CD4-positive, alpha-beta T cell treated with Interleukin-1 beta for 1 hour (primary cell): ENCODE results near the gene ATP8A2.
A peak's percentile ranks its signal among the peaks of the same experiment; 100 is the strongest.

Experiments
- DNase-seq, 2 donors: peaks; one replicate each; pipeline ENCODE4 v3.0.0-alpha.2; 2020 to 2022

Gene ATP8A2

DNA sequence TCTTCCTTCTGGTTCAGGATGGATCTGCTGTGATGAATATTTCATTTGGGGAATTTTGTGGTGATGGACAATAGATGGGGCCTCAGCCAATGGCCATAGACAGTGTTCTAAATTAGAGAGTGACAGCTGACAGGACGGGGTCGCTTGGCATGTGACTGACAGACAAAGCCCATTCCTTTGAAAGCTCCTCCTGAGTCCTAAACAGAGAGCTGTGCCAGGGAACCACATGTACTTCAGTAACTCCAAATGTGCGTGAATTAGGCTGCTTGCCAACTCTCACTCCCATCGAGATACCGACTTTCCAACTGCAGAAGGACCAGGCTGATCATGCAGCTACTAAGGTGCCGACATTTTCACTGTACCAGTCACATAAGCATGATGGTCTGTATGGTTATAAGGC lies 492.3 kb downstream of the ATP8A2 start:
- no peak for DNase-seq

DNA sequence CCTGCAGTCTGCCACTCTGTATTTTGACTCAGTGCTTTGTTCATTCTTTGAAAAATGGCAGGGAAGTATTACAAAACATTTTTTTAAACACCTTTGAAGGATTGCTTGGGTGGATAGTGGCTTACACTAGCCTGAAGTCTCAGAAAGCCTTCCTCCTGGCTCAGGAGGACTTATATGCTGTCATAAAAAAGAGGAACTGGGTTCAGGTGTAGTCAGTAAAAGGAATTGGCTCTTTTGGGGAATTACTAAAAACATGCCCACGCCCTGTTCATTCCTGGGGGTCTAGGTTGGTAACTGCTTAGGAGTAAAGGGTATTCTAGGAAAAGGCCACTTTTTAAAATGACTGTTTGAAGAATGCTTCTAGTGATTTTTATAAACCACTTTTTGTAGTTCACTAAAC lies 493.2 kb downstream of the ATP8A2 start:
- no peak for DNase-seq

DNA sequence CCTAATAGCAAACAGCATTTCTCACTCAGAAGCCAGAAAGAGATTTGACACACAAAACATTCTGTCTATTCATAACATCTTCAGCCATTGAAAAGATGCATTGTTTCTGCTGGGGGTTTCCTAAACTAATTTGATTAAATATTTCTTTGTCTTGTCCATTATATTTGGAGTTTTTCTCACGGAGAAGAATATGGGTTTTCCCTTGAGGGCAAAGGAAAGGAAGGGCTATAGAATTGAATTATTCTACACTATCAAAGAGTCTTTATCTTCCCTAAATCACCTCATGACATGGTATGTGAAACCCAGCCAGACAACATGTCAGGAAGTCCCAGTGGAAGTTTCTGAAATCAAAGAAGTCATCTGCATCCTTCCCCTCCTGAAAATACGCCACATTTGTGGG lies 493.6 kb downstream of the ATP8A2 start:
- no peak for DNase-seq

DNA sequence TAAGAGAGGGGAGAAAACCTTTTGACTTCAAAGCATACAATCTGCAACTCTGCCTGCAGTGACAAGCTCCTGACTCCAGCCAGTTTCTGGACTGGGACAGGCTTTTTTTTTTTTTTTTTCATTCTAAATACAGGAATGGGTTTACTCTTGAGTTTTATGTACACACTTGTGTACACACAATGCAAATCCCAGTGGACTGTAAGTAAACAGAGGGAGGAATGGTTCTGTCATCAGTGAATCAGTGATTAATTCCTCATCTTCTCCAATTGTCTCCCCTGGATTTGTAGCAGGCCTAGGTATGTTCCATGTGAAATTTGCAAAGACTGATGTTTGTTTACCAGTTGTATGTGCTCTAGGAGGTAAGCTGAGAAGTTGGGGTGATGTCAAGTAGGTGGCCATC lies 495.3 kb downstream of the ATP8A2 start:
- no peak for DNase-seq

DNA sequence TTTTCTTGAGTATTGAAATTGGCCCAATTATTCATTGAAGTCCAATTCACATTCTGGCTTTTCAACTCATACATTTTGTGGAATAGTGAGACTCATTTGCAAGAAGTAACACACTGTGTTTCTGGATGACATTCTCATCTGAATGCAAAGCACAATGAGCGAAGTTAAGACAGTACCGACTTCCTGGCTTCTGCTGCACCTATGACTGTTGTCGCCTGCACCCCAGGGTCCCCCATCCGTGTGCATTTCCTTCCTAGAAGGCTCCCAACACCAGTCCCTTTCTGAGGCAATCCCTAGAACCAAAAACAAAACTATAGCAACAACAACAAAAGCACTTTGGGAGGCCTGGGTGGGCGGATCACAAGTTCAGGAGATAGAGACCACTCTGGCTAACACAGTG lies 496.7 kb downstream of the ATP8A2 start:
- no peak for DNase-seq

DNA sequence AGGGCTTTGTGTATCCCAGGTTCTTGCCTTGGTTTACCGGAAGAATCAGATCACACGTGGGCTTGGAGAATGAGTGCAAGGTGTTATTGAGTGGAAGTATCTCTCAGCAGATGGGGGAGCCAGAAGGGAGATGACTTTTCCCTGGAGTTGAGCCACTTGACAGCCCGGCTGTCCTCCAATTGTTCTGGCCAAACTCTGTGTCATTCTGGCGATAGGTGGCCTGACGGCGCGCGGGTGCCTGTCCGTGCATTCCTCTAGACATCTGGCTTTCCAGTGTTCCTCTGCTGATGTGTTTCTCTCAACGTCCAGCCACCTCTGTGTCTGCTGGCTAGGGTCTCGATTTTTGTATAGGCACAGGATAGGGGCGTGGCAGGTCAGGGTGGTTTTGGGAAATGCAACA lies 498.2 kb downstream of the ATP8A2 start:
- no peak for DNase-seq

DNA sequence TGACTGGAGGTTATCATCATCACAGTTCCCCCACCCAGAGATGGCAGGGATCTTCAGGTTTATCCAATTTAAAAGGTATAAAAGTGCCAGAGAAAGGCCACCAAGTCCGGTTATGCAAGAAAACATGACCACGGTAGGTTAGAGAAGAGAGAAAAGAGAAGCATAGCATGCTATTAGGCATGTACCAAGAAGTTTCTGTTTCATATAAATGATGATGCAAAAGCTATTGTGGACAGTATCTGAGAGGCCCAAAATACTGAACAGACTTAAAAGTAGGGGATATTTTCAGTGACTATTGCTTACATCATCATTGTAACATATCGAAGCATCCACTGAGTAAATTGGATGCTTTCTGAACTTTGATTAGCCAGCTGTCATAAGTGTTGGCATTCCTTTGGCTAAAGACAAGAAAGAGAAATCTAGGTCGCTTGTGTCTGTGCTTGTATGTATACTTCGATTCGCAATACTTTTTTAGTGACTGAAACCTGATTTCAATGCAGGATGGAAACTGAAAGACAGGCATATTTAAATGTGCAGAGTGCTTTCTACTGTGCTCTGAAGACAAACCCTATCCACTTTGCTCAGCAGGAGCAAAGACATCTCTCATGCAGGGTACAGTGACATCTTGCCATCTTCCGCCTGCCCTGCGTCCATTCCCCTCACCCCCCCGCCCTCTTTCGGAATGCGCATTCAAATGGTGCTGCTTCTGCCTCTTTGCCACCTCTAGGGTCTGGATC lies 499.8 kb downstream of the ATP8A2 start:
- DNase-seq = no peak

DNA sequence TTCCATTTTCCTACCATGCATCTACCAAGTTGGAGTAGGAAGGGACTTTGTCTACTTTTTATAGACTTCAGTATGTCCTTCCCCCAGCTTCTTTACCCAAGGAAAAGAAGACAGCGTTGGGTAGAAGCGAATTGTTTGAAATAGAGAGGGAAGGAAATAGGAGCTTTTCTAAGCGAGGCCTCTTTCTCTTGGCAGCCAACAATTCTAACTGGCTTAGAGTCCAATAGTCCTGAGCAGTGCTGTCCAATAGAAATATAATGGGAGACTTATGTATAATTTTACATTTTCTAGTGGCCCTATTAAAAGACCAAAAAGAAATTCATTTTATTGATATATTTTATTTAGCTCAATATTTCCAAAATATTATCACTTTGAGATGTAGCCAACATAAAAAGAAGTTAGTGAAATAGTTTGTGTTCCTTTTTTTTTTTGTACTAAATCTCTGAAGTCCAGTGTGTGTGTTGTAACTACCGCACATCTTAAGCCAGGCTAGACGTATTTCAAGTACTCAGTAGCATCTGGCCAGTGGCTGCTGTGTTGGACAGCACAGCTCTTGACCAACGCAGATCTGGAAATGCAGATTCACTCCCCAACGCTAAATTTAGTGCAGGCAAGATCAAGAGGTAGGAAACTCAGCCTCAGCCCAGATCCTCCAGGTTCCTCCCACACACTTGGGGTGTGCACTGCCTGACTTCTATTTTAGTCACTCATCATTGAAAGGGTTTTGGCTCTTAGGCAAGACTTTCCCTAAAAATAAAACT lies 500.9 kb downstream of the ATP8A2 start:
- no peak for DNase-seq

DNA sequence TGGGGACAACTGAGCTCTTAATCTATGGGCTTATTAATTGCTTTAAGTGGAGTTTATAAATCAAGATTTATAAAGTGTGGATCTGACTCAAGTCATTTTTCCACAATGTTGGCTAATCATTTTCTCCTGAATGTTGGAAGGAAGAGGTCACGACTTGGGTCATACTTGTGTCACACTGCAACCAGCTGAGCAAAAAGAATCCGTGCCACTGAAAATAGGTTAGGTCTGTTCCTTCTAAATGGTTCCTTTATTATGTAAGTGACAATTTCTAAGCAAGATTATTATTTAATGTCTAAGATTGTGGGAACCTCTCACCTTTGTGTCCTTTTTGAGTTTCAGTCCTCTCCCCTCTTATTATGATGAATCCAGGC lies 501.5 kb downstream of the ATP8A2 start:
- DNase-seq = no peak

DNA sequence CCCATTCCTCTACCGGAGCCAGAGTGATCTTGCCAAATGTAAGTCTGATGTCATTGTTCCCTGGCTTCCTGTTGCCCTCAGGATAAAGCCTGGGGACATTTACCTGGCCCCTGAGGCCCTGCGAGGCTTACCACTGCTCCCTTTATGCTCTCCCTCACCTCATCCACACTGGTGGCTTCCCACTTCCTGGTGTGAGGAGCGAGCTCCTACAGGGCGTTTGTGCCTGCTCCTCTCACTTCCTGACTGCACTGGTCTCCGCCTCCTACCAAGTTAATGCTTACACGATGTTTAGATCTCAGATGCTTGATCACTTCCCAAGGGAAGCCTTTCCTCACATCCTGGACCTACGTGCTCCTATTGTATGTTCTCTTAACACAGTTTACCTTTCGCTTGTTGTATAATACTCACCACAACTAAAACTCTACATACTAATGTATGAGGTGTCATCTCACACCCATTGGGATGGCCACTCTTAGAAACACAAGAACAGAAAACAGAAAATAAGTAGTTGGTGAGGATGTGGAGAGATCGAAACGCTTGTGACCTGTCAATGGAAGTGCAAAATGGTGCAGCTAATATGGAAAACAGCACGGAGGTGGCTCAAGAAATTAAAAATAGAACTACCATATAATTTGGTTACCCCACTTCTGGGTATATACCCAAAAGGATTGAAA lies 502.4 kb downstream of the ATP8A2 start:
- DNase-seq = no peak

DNA sequence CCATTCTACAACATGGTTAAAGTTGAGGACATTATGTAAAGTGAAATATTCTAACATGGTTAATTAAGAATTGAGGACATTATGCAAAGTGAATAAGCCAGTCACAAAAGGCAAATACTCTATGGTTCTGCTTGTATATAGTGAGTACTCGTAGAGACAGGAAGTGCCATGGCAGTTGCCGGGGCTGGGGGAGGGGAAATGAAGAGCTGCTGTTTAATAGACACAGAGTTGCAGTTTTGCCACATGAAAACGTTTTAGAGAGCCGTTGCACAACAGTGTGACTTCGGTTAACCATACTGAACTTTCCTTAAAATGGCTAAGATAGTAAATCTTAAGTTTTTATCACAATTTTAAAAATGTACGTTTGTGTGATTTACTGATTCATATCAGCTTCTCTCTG lies 503.1 kb downstream of the ATP8A2 start:
- DNase-seq = peak; percentile 67

DNA sequence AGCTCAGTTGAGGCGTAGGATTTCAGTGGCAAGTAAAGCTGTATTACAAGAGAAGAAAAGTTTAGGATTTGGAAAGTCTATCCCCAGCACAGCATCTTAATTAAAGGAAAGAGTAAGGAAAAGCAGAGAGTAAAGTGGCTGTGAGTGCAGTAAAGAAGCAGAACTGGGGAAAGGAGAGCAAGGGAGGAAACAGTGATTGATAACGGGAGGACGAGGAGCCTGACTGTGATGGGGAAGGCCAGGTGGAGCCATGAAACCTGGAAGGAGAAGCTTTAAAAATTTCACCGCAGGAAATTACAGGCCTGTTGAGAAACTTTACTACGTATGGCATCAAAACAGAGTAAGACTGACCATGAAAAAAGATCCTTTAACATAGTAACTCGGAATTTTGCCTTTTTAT lies 504.5 kb downstream of the ATP8A2 start:
- no peak for DNase-seq

DNA sequence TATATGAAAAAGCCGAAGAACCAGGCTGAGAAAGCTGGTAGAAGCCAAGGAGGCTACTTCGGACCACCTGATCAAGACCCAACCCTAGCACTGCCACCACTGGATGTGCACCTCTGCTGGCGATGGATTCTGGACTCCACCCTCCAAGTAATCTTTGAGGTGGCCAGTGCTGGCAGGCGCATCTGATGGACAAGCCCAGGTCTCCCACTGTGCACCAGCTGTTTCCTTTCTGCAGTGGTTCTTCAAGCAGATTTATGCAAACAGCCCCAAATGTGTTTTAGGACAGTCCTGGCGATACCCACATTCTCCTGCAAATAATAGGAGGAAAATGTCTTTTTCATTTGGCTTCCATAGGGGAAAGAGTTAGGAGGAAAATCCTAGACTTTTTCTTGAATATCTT lies 507.7 kb downstream of the ATP8A2 start:
- DNase-seq = no peak

DNA sequence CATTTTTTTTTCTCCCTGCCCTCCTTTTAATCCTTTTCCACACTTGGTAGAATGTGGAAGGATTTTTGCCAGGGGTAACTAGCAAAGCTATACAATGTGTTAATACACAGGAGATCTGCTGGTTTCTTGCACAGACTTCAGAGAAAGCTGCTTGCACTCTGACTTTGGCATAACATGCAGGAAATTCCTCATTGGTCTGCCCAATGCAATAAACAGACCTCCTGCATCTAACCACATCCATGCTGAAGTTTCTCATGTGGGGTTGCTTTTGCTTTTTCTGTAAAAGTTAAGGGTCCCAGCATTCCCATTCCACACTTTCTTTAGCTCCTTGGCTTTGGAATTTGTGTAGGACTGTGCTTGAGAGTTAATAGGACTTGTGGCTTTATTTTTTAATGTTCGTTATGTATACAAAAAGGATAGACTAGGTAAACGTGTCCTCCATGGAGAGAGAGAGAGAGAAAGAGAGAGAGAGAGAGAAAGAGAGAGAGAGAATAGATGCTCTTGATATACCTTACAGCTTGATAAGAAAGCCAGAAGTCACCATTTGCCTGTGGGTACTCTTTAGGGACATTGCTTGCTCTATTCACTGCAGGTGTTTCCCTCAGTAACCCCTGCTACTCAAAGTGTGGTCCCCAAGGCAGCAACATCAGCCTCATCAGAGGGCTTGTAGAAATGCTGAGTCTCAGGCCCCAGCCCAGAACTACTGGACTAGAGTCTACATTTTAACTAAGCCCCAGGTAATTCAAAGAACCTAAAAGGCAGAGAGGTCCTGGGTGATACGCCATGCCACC lies 509.6 kb downstream of the ATP8A2 start:
- no peak for DNase-seq

DNA sequence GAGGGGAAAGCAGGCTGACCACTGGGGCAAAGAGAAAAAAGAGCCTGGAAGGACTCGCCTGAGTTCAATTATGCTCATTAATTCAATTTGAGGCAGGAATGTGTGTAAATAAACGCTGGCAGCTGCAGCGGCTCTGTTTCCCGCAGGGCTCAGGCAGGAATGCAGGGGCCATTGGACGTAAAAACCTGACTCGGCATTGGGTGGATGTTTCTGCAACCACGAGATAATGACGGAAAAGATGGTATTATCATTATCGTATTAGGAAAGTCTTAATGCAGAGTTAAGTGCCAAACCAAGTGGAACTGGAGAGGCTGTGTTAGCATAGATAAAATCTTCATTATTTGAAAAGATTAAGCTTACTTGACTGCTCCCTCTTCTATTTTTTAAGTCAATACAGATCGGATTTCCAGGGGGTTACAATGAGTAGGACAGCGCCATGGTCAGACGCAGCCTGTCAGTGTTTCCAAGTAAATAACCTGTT lies 510.2 kb downstream of the ATP8A2 start:
- DNase-seq = no peak

DNA sequence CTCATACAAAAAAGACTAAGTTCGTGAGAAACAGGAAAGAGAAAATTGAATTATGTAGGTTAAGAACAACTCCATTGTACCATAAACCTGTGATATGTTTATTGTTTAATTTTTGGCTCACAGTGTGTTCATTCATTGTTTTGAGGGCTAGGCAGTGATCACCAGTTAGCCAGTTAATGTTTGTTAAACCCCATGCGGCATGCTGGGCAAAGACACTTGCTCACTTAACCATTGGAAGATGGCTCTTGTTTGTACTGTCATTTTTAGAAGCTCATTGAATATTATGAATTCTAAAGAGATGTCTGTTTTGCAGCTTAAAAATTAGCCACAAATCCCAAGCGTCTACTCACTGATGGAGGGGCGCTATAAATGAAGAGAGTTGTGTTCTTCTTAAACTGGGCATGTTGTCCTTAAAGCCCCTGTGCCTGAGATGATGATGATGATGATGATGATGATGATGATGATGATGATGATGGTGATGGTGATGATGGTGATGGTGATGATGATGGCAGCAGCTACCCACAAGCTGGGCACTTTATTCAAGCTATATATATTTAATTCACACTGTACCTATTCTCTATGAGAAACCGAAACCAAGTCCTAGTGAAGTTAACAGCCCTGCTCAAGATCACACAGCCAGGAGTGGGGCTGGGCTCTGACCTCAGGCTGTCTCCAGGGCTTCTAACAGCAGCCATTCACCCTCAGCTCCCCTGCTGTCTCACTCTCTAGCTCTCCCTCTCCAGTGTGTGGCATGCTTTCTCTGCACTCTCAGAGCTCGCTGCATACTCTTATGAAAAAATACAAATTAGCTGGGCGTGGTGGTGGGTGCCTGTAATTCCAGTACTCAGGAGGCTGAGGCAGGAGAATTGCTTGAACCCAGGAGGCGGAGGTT lies 510.9 kb downstream of the ATP8A2 start:
- peak in 1 of 2 donors; percentile 24 for DNase-seq

DNA sequence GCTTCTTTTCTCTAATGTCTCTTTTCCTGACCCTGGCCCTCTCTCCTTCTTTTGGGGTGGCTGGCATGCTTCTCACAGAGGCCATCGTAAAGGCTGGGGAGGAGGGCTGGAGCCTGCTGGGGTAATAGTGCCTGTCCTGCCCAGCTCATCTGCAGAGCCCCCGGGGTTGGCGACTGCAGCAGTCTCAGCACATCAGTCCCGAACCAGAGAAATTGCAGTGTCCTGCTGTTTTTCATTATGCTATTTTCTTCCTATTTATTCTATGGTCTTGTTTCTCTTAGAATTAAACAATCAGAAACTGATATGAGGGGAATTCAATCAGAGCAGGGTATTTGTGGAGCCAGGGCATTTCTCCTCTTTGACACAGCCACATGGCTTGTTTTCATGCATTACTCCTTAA lies 513.6 kb downstream of the ATP8A2 start:
- no peak for DNase-seq

DNA sequence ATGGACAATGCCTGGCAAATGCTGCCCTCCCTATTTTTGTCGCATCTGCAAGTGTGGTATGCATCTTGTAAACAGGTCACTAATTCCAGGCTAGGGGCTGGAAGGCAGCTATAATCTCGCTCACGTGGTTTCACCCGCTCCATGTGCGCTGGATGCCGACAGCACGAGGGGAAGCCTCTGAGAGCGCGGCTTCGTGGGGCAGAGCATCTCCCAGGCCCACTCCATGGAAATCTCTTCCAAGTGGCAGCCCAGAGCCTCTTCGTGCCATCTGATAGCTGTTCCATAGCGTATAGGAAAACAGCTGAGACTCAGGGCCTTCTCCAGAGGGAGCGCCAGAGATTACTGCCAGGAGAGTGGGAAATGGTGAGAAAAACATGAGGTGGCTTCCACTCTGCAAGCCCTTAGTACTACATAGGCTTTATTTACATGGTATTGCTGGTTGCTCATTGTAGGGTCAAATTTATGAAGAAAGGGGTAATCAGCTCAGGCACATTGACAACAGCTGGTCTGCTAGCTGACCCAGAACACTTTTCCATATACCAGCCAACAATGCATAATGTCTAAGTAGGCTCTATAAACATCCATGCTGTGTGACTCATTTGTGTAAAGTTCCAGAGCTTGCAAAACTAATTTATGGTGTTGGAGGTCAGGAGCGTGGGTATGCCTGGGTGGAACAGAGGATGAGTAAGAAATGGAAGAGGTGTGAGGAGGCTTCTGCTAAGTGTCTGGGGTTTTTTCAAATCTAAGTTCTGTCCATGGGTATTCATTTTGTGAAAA lies 514.9 kb downstream of the ATP8A2 start:
- no peak for DNase-seq

DNA sequence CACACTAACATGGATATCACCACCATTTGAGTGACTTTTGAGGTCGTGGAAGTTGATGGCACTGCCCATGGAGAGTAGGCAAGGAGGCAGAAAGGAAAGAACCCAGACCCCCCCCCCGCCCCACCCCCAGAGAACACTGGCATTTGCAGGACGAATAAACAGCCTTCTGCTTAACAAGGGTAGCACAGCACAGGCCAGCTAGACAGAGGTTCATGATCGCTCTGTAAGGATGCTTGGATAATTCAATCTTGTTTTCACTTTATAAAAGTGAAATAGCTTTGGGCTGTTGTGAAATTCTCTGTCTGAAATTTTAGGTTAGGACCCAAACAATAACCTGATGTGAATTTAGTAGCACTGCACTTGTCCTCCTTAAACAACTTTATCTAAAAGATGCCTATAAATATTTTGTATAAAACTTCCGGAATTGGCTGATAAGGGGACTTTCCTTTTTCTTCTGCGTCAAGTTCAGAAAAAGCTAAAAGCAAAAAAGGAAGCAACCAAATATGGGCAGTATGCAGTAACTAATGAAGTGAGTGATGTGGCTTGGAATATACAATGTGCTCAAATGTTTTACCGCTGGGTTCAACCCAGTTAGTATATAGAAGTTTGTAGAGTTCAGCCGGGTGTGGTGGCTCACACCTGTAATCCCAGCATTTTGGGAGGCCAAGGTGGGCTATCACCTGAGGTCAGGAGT lies 516.3 kb downstream of the ATP8A2 start:
- peak in 1 of 2 donors; percentile 64 for DNase-seq

DNA sequence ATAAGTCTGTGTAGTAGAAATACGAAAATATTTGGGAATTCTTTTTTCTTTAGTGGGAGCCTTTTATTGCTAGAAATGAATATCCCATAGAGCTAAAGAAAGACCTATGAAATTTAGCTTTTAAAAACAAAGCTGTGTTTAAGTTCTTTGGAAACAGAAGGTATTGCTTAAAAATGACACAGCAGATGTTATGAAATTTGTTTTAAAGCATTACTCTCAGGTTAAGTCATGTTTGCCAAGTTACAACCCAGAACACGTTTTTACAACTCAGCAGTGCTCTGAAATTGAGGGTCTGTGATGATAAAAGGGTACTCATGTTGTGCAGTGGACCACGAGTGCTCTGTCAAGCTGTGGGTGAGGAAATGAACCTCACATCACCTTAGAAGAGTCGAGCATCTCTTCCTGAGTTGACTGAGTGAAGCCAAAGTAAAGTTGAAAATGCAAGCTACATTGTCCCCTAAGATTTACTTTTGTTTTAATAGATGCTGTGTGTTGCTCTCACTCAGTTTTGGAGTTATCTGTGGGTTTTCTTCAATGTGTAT lies 519.0 kb downstream of the ATP8A2 start:
- DNase-seq = no peak
